Measurements from ENCODE around the gene RBM34.

DNA sequence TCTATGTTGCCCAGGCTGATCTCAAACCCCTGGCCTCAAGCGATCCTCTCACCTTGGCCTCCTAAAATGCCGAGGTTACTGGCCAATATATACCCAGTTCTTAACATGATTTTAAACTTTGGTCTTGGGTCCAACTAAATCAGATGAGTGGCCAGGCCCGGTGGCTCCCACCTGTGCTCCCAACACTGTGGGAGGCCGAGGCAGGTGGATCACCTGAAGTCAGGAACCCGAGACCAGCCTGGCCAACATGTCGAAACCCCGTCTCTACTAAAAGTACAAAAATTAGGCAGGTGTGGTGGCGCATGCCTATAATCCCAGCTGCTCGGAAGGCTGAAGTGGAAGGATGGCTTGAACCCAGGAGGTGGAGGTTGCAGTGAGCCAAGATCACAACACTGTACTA, 62.1 kb downstream of the RBM34 start:
- TF ChIP-seq, protein P1, sequence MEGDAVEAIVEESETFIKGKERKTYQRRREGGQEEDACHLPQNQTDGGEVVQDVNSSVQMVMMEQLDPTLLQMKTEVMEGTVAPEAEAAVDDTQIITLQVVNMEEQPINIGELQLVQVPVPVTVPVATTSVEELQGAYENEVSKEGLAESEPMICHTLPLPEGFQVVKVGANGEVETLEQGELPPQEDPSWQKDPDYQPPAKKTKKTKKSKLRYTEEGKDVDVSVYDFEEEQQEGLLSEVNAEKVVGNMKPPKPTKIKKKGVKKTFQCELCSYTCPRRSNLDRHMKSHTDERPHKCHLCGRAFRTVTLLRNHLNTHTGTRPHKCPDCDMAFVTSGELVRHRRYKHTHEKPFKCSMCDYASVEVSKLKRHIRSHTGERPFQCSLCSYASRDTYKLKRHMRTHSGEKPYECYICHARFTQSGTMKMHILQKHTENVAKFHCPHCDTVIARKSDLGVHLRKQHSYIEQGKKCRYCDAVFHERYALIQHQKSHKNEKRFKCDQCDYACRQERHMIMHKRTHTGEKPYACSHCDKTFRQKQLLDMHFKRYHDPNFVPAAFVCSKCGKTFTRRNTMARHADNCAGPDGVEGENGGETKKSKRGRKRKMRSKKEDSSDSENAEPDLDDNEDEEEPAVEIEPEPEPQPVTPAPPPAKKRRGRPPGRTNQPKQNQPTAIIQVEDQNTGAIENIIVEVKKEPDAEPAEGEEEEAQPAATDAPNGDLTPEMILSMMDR (conservative IDR thresholded peaks at IDR 0.05 in 1 of 2, IDR thresholded peaks at IDR 0.05 in 1 of 2; ENCODE audit: low read depth in 1 of 2, low read length in 2 of 2): no peak
- no peak for TF ChIP-seq EZH2 (IDR thresholded peaks at IDR 0.05; ENCODE audit: low read length, missing control alignments)
